SK-N-SH (cell line): ENCODE data around the gene CLRN3. TPM values are rescaled to one million over a fixed set of nuclear protein-coding genes. Genes with fewer than 3 reads are reported as not detected.

Source experiments
- CTCF ChIA-PET: fragments of 300-600, 350-600 bp; formaldehyde crosslinking; extraction: SDS; loops from one replicate; lab custom pipeline; 2021; lab: Yijun Ruan, JAX
- POLR2A ChIA-PET: fragments of 350-600 bp; sonication (Branson Sonifier 250); formaldehyde crosslinking; extraction: SDS; loops from one replicate; lab custom pipeline; 2020; ENCODE audit warnings: antibody characterized with exemption, inconsistent platforms; lab: Yijun Ruan, JAX
- DNase-seq: peaks from one replicate; pipeline ENCODE4 v3.0.0; 2012
- H2AFZ ChIP-seq: fragments of 200-600 bp; sonication (generic); 2 replicates; pipeline ENCODE4 v1.8.1; 2016; ENCODE audit warnings: antibody characterized with exemption, mild to moderate bottlenecking, low read depth
- H3F3A ChIP-seq: fragments of 200-600 bp; sonication (generic); replicated peaks from 2 replicates; pipeline ENCODE3; 2016; ENCODE audit warnings: antibody characterized with exemption, mild to moderate bottlenecking; ENCODE audit not compliant: insufficient read depth
- H3K27ac ChIP-seq, 2 experiments: fragments of 200-500 bp in 1 of 2; fragments of 200-600 bp in 1 of 2; sonication (Bioruptor generic) in 1 of 2; sonication (generic), shearing (Covaris generic) in 1 of 2; 2 replicates each; pipeline versions ENCODE4 v1.5.1 to v1.6.1; 2014 to 2016; ENCODE audit warnings: low read depth in 2 of 2, inconsistent platforms in 1 of 2, low read length in 1 of 2, mild to moderate bottlenecking in 1 of 2, mixed read lengths in 1 of 2
- H3K27me3 ChIP-seq: fragments of 200-600 bp; sonication (generic), shearing (Covaris generic); 2 replicates; pipeline ENCODE4 v1.6.1; 2016; ENCODE audit warnings: mixed run types; ENCODE audit not compliant: insufficient read depth
- H3K36me3 ChIP-seq, 2 experiments: fragments of 200-500 bp in 1 of 2; fragments of 200-600 bp in 1 of 2; sonication (Bioruptor generic) in 1 of 2; sonication (generic) in 1 of 2; replicated peaks in 1 of 2; 2 replicates each; pipeline versions ENCODE3 to v1.5.1; 2014 to 2016; ENCODE audit warnings: low read length in 1 of 2, mild to moderate bottlenecking in 1 of 2; ENCODE audit not compliant: insufficient read depth in 2 of 2, control insufficient read depth in 1 of 2
- H3K4me1 ChIP-seq, 2 experiments: fragments of 200-500 bp in 1 of 2; fragments of 200-600 bp in 1 of 2; sonication (Bioruptor generic) in 1 of 2; sonication (generic), shearing (Covaris generic) in 1 of 2; 2 replicates each; pipeline versions ENCODE4 v1.5.1 to v1.6.1; 2014 to 2016; ENCODE audit warnings: low read depth in 1 of 2, low read length in 1 of 2, mixed run types in 1 of 2; ENCODE audit not compliant: insufficient read depth in 2 of 2, control insufficient read depth in 1 of 2
- H3K4me2 ChIP-seq: fragments of 200-600 bp; sonication (generic), shearing (Covaris generic); 2 replicates; pipeline ENCODE4 v1.6.1; 2017; ENCODE audit warnings: mixed run types
- H3K4me3 ChIP-seq, 2 experiments: fragments of 200-500 bp in 1 of 2; fragments of 200-600 bp in 1 of 2; sonication (Bioruptor generic) in 1 of 2; sonication (generic), shearing (Covaris generic) in 1 of 2; 2 replicates each; pipeline versions ENCODE4 v1.5.1 to v1.8.1; 2014 to 2016; ENCODE audit warnings: low read depth in 2 of 2, inconsistent platforms in 1 of 2, low read length in 1 of 2, mild to moderate bottlenecking in 1 of 2, mixed read lengths in 1 of 2, moderate library complexity in 1 of 2
- H3K79me2 ChIP-seq: fragments of 200-600 bp; sonication (generic); 2 replicates; pipeline ENCODE4 v1.8.1; 2017; ENCODE audit warnings: mild to moderate bottlenecking; ENCODE audit not compliant: insufficient read depth
- H3K9ac ChIP-seq: fragments of 200-600 bp; sonication (generic); 2 replicates; pipeline ENCODE4 v1.6.1; 2017; ENCODE audit warnings: mixed run types
- H3K9me2 ChIP-seq: fragments of 200-600 bp; sonication (generic); 2 replicates; pipeline ENCODE4 v1.6.1; 2017; ENCODE audit warnings: mixed run types
- H3K9me3 ChIP-seq: fragments of 200-600 bp; sonication (generic); 2 replicates; pipeline ENCODE4 v1.6.1; 2017; ENCODE audit warnings: mixed run types, mild to moderate bottlenecking, moderate library complexity
- H4K20me1 ChIP-seq: fragments of 200-600 bp; sonication (generic); 2 replicates; pipeline ENCODE4 v1.6.1; 2017; ENCODE audit warnings: mild to moderate bottlenecking, mixed run types; ENCODE audit not compliant: insufficient read depth
- CHD2 ChIP-seq: fragments of 150-350 bp; IDR thresholded peaks from 2 replicates; pipeline ENCODE4 v1.6.1; 2018; ENCODE audit warnings: low read length; ENCODE audit not compliant: partially characterized antibody
- ELF1 ChIP-seq: IDR thresholded peaks from 2 replicates; pipeline ENCODE4 v1.4.0; 2012
- FOSL2 ChIP-seq: IDR thresholded peaks from 2 replicates; pipeline ENCODE4 v1.4.0; 2012; ENCODE audit warnings: low read depth, mild to moderate bottlenecking, moderate library complexity, borderline replicate concordance
- FOXM1 ChIP-seq: IDR thresholded peaks from 2 replicates; pipeline ENCODE4 v1.4.0; 2012; ENCODE audit warnings: low read depth, mild to moderate bottlenecking
- GABPA ChIP-seq: IDR thresholded peaks from 2 replicates; pipeline ENCODE4 v1.4.0; 2012; ENCODE audit warnings: low read depth, mild to moderate bottlenecking
- MEF2A ChIP-seq: IDR thresholded peaks from 2 replicates; pipeline ENCODE4 v1.4.0; 2012; ENCODE audit warnings: low read depth, borderline replicate concordance
- NRF1 ChIP-seq: IDR thresholded peaks from 2 replicates; pipeline ENCODE4 v1.6.1; 2012; ENCODE audit warnings: low read depth, mild to moderate bottlenecking, low read length
- PBX3 ChIP-seq: IDR thresholded peaks from 2 replicates; pipeline ENCODE4; 2012
- POLR2AphosphoS5 ChIP-seq: IDR thresholded peaks from 2 replicates; pipeline ENCODE4 v1.6.1; 2012; ENCODE audit warnings: low read depth, low read length
- RAD21 ChIP-seq: IDR thresholded peaks from 2 replicates; pipeline ENCODE4 v1.6.1; 2012; ENCODE audit warnings: mild to moderate bottlenecking, low read length
- RCOR1 ChIP-seq: fragments of 150-350 bp; IDR thresholded peaks from 2 replicates; pipeline ENCODE4 v1.6.1; 2017; ENCODE audit warnings: antibody characterized with exemption, low read length
- REST ChIP-seq: IDR thresholded peaks from 2 replicates; pipeline ENCODE4 v1.6.1; 2012; ENCODE audit warnings: mild to moderate bottlenecking, low read depth, low read length, moderate library complexity
- RFX5 ChIP-seq: IDR thresholded peaks from 2 replicates; pipeline ENCODE4 v1.6.1; 2012; ENCODE audit warnings: mild to moderate bottlenecking, improper control_type of control experiment, low read length
- SIN3A ChIP-seq: IDR thresholded peaks from 2 replicates; pipeline ENCODE4 v1.6.1; 2012; ENCODE audit warnings: low read depth, mild to moderate bottlenecking, low read length, moderate library complexity, borderline replicate concordance
- SMC3 ChIP-seq: IDR thresholded peaks from 2 replicates; pipeline ENCODE4 v1.6.1; 2012; ENCODE audit warnings: low read depth, low read length, improper control_type of control experiment
- WGBS: methylation state at CpG from one replicate; pipeline ENCODE4 v1.1.6; 2017; ENCODE audit warnings: low lambda C conversion rate; 5-methylcytosine and 5-hydroxymethylcytosine counted together
- polyA plus RNA-seq, 3 experiments: library from polyadenylated mRNA; depleted of rRNA; stranded (reverse); fragments of >200 nt; gene quantifications; 2 replicates each; pipeline ENCODE4 v1.2.3, GENCODE V29; 2012
- TF ChIP-seq, protein P1 (sequence below): fragments of 200-600 bp; sonication (generic); IDR thresholded peaks from 2 replicates; pipeline ENCODE4 v1.6.1; 2017; ENCODE audit warnings: antibody characterized with exemption, mild to moderate bottlenecking, moderate library complexity

Gene CLRN3
- polyA plus RNA-seq, 1 of the 3 experiments (the other 2 are of a cell fraction) = 0.25 TPM

GRCh38 chr10:127853868-127854768 lies 38.6 kb downstream of the CLRN3 start:
- TF ChIP-seq RCOR1 = no peak
- no peak for TF ChIP-seq NRF1
- no peak for TF ChIP-seq PBX3
- TF ChIP-seq RFX5 = no peak
- TF ChIP-seq SIN3A = no peak
- no peak for TF ChIP-seq CHD2
- no peak for TF ChIP-seq REST
- TF ChIP-seq FOSL2 = no peak
- TF ChIP-seq FOXM1 = no peak
- TF ChIP-seq SMC3 = peak; percentile 91
- no peak for TF ChIP-seq GABPA
- TF ChIP-seq, protein P1, sequence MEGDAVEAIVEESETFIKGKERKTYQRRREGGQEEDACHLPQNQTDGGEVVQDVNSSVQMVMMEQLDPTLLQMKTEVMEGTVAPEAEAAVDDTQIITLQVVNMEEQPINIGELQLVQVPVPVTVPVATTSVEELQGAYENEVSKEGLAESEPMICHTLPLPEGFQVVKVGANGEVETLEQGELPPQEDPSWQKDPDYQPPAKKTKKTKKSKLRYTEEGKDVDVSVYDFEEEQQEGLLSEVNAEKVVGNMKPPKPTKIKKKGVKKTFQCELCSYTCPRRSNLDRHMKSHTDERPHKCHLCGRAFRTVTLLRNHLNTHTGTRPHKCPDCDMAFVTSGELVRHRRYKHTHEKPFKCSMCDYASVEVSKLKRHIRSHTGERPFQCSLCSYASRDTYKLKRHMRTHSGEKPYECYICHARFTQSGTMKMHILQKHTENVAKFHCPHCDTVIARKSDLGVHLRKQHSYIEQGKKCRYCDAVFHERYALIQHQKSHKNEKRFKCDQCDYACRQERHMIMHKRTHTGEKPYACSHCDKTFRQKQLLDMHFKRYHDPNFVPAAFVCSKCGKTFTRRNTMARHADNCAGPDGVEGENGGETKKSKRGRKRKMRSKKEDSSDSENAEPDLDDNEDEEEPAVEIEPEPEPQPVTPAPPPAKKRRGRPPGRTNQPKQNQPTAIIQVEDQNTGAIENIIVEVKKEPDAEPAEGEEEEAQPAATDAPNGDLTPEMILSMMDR = peak; percentile 84
- TF ChIP-seq POLR2AphosphoS5 = no peak
- no peak for TF ChIP-seq MEF2A
- TF ChIP-seq RAD21 = peak; percentile 95
- no peak for TF ChIP-seq ELF1
- no peaks in the 10 kb centered on the region for H3K36me3 ChIP-seq
- no peaks in the 10 kb centered on the region for H3K79me2 ChIP-seq
- H4K20me1 ChIP-seq = no peaks in the 10 kb centered on the region
- POLR2A ChIA-PET = interaction anchor here (1.0 kb wide), 1 partner anchor 138 kb away, joined by 5 read pairs; no protein-coding TSS in a partner anchor
- no peaks in the 10 kb centered on the region for H3K9me2 ChIP-seq
- CTCF ChIA-PET = interaction anchor here (0.5 to 7.5 kb wide), 92 partner anchors 9 to 1996 kb away, joined by 3 to 98 read pairs (median 4); partner anchors contain the start of gene PTPRE
- H2AFZ ChIP-seq = no peak overlapping the region
- peak; percentile 86 for DNase-seq
- H3K27me3 ChIP-seq = no peaks in the 10 kb centered on the region
- WGBS = 36% methylated on average over 13 of the region's 19 CpGs
- H3F3A ChIP-seq = no peaks in the 10 kb centered on the region
- H3K4me3 ChIP-seq = no peak overlapping the region
- no peaks in the 10 kb centered on the region; a peak in 1 of 4 replicates for H3K4me1 ChIP-seq
- H3K9ac ChIP-seq = no peak overlapping the region
- H3K9me3 ChIP-seq = no peaks in the 10 kb centered on the region
- H3K4me2 ChIP-seq = no peak overlapping the region
- H3K27ac ChIP-seq = no peak overlapping the region
